Measurements from ENCODE around the gene ADPRM.
A peak's percentile ranks its signal among the peaks of the same experiment; 100 is the strongest.

ADPRM gene

GRCh38 chr17:10743316-10744009, 46.1 kb downstream of the ADPRM start:
- DNase-seq = no peak

DNA sequence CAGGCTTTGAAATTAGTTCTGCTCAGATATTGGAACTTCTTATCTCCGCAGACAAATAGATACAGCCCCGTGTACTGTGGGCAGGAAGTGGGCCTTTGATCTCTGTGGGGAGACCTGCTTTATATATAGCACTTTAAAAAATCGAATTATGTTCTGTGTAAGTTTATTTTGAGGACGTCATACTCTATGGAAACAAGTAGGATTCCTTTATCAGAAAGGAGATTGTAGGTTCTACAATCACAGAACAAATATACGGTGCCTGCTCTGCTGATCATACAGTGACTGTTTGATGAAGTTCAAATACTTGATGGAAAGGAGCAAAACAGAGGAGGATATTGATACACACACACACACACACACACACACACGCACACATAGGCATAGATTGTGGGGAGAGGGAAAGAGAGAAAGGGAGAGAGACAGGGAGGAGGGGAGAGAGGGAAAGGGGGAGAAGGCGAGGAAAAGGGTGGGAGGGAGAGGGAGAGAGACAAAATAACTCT, 47.2 kb downstream of the ADPRM start:
- DNase-seq = peak; percentile 38

DNA sequence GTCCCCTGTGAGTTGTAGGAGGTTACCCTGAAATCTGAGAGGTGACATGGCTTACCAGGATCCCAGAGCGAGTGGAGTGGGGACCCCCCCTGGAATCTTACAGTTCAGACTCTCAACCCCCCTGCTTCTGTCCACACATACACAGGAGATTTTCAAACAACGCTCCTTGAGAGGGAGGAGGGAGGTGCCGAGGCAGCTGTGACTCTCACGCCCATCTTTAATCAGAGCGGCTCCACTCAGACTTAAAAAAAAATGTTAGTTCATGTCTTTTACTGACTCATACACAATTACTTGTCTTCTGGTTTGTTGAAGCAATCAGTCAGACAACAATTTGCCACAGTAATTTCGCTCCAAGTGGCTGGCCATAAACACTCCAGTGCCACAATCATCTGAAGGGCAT, 47.8 kb downstream of the ADPRM start:
- no peak for DNase-seq

DNA sequence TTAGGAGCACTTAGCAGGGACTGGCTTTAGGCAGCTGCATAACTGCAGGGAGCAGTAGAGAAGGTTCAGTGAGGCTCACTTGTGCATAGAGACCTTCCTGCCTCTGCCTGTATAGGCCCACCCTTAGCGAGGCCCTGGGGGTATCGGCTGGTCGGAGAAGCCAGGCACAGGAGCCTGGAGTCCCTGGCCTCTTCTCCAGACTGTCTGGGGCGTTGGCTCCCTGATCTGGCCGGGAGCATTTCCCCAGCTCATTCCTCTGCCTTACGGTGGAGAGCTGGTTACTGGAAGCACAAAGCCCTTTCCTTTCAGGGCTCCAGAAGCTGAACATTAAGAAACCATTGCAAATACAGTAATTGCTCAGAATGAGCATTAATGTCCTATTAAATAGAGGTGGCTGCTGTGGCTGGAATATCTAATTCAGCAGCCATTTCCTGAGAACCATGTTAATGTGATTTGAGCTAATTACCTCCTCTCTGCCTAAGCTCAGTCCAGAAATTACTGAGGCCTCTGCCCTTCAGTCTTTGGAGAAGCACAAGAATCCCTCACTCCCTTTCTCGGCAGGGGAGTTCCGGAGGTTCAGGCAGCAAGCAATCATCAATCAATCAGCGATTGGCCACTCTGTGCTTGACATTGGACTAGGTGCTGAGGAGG, 51.3 kb downstream of the ADPRM start:
- no peak for DNase-seq

DNA sequence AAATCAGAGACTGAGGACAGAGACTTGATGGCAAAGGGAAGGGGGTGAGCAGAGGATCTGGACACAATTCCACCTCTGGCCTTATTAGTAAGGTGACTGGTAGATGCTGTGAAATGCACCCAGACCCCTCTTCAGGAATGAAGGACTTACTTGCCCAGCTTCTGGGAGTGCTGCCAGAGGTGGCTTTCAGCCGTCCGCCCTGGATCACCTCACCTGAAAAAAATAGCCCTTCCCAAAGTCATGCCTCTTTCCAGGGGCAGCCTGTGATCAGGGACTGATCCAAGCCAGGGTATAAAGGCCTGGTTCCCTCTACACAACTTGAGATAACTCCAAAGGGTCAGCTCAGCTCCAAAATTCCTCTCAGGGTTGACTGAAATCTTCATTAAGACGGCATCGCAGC, 52.8 kb downstream of the ADPRM start:
- no peak for DNase-seq

DNA sequence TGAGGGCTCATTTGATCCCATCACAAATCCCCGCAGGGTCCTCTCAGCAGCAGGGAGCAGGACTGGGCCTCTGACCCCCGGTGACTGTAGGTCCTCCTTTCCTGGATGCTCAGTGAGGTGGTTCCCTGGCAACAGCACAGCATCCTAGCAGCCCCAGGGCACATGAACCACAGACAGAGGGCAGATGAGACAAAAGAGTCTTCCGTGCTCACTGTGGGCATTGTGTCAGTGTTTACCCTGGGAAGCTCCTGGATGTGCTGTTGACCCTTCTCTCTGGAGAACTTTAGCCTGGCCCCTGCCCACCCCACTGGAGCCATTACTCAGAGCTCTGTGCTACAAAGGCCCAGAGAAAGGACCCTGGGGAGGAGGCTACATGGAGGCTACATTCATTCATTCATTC, 54.2 kb downstream of the ADPRM start:
- no peak for DNase-seq

GRCh38 chr17:10752696-10753095, 55.3 kb downstream of the ADPRM start:
- no peak for DNase-seq

GRCh38 chr17:10754109-10754508, 56.7 kb downstream of the ADPRM start:
- DNase-seq = peak; percentile 62

GRCh38 chr17:10754861-10755591, 57.6 kb downstream of the ADPRM start:
- DNase-seq = no peak

- DNase-seq = no peak
Observed at GRCh38 chr17:10755592-10756127, 58.3 kb downstream of the ADPRM start.

GRCh38 chr17:10756185-10756584, 58.8 kb downstream of the ADPRM start:
- DNase-seq = no peak

GRCh38 chr17:10756619-10757018, 59.2 kb downstream of the ADPRM start:
- DNase-seq = peak; percentile 55

- no peak for DNase-seq
Observed at GRCh38 chr17:10757067-10757466, 59.7 kb downstream of the ADPRM start.

GRCh38 chr17:10757647-10758046, 60.3 kb downstream of the ADPRM start:
- no peak for DNase-seq

GRCh38 chr17:10758062-10758461, 60.7 kb downstream of the ADPRM start:
- DNase-seq = no peak
